ENCODE results near the gene BTBD7. TPM values are rescaled to one million over a fixed set of nuclear protein-coding genes. Genes with fewer than 3 reads are reported as not detected.

The BTBD7 gene, protein sequence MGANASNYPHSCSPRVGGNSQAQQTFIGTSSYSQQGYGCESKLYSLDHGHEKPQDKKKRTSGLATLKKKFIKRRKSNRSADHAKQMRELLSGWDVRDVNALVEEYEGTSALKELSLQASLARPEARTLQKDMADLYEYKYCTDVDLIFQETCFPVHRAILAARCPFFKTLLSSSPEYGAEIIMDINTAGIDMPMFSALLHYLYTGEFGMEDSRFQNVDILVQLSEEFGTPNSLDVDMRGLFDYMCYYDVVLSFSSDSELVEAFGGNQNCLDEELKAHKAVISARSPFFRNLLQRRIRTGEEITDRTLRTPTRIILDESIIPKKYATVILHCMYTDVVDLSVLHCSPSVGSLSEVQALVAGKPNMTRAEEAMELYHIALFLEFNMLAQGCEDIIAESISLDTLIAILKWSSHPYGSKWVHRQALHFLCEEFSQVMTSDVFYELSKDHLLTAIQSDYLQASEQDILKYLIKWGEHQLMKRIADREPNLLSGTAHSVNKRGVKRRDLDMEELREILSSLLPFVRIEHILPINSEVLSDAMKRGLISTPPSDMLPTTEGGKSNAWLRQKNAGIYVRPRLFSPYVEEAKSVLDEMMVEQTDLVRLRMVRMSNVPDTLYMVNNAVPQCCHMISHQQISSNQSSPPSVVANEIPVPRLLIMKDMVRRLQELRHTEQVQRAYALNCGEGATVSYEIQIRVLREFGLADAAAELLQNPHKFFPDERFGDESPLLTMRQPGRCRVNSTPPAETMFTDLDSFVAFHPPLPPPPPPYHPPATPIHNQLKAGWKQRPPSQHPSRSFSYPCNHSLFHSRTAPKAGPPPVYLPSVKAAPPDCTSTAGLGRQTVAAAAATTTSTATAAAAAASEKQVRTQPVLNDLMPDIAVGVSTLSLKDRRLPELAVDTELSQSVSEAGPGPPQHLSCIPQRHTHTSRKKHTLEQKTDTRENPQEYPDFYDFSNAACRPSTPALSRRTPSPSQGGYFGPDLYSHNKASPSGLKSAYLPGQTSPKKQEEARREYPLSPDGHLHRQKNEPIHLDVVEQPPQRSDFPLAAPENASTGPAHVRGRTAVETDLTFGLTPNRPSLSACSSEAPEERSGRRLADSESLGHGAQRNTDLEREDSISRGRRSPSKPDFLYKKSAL
- total RNA-seq = 10 to 100 TPM; 16.7 to 60.4 (median 55.3) TPM

DNA sequence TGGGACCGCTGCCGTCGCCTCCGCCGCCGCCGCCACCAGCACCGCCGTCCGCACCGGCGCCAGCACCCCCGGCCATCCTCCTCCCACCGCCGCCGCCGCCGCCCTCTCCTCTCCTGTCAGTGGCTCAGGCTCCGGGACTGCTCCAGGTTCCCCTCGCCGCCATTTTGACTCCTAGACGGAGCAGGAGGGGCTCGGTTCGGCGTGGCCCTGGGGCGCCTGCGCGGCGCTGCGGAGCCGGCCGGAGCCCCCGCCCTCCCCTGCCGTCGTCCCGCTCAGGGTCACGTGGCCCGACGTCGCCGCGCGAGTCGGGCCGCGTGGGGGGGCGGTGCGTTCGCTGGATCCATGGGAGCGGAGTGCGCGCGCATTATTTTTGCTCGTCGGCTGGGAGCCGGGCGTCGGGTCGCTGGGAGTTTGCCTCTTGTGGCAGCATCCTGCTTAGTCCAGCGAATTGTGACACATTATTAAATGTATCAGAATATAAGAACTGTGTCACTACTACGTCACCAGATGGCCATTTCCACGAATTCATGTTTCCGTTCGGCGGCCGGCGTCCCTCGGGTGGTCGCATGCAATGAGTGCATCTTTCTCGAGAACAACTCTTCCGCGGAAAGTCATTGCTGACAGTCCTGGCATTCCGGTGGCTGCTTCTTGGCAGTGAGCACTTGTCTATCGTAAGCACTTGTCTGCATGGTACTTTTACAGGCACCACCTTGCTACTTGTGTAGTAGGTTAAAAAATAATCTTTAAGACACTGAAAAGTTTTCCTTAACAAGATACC is at the start of gene BTBD7:
Gene BTBD7, minus strand, starts transcription at position 184 of the 778 bp plus-strand sequence. CDS start 36,985 bp downstream, outside the sequence.
- TF ChIP-seq, protein P1, sequence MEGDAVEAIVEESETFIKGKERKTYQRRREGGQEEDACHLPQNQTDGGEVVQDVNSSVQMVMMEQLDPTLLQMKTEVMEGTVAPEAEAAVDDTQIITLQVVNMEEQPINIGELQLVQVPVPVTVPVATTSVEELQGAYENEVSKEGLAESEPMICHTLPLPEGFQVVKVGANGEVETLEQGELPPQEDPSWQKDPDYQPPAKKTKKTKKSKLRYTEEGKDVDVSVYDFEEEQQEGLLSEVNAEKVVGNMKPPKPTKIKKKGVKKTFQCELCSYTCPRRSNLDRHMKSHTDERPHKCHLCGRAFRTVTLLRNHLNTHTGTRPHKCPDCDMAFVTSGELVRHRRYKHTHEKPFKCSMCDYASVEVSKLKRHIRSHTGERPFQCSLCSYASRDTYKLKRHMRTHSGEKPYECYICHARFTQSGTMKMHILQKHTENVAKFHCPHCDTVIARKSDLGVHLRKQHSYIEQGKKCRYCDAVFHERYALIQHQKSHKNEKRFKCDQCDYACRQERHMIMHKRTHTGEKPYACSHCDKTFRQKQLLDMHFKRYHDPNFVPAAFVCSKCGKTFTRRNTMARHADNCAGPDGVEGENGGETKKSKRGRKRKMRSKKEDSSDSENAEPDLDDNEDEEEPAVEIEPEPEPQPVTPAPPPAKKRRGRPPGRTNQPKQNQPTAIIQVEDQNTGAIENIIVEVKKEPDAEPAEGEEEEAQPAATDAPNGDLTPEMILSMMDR (IDR thresholded peaks at IDR 0.05) = peak in 2 of 4 experiments; percentile 20 to 27
- peak; percentile 65 to 77 for TF ChIP-seq POLR2A (IDR thresholded peaks at IDR 0.05)
- peaks cover 10 to 12% of the 10 kb centered on the region in 2 donors for H3K4me1 ChIP-seq
- no peaks in the 10 kb centered on the region for H3K27me3 ChIP-seq
- intact Hi-C loops (cut with DNase I; ENCODE audit: low total_unique reads) = no loop called here
- peak within 1 kb of the TSS; percentile 61 to 89 for H3K4me3 ChIP-seq
- no peaks in the 10 kb centered on the region for H3K36me3 ChIP-seq
- DNase-seq = peak; percentile 92 to 94
- no peaks in the 10 kb centered on the region for H3K9me3 ChIP-seq
- peak within 1 kb of the TSS; percentile 92 to 96 for H3K27ac ChIP-seq

DNA sequence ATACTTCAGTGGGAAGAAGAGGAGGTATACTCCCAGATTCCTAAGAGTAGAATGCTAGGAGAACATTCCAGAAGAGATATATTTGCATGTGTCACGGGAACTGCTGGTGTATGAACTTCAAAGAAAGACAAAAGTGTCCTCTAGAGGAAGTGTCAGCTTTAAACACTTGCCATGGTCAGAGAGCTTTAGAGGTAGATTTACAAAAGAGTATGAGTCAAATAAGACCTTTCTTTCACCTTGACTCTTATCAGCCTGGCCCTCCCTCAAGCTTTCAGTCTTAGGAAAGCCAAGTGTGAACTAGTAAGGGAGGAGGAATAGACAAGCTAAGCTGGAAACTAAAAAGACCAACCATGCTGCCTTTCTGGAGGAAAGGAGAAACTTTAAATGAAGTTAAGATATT is 48.8 kb upstream of the BTBD7 start:
- intact Hi-C loops (cut with DNase I; ENCODE audit: low total_unique reads) = no loop called here
- Histone ChIP-seq H3K4me3 (no peak overlapping the region), H3K27ac (no peak overlapping the region), H3K4me1 (no peaks in the 10 kb centered on the region), H3K27me3 (no peaks in the 10 kb centered on the region), H3K36me3 (no peaks in the 10 kb centered on the region), H3K9me3 (no peaks in the 10 kb centered on the region)
- TF ChIP-seq, protein P1 (IDR thresholded peaks at IDR 0.05) = no peak
- TF ChIP-seq POLR2A (IDR thresholded peaks at IDR 0.05) = no peak
- no peak for DNase-seq

DNA sequence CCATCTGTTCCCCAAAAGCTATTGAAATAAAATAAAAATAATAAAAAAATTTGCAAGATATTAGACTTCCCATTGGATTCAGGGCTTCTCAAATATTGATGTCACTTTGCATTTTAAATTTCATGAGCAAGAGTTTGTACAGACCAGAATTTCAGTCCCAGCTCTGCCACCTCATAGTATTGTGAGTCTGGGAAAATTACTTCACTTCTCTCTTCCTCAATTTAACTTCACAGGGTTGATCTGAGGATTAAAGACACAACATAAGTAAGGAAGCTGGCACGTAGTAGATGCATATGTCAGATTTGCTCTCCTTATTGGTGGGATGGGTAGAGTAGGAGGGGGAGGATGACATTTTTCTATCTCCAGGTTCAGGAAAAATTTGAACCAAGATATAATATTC is 47.0 kb upstream of the BTBD7 start:
- Histone ChIP-seq H3K4me1 (no peaks in the 10 kb centered on the region), H3K4me3 (no peak overlapping the region), H3K36me3 (no peaks in the 10 kb centered on the region), H3K27me3 (no peaks in the 10 kb centered on the region), H3K27ac (no peak overlapping the region), H3K9me3 (no peaks in the 10 kb centered on the region)
- intact Hi-C loops (cut with DNase I; ENCODE audit: low total_unique reads) = no loop called here
- TF ChIP-seq, protein P1 (IDR thresholded peaks at IDR 0.05) = no peak
- TF ChIP-seq POLR2A (IDR thresholded peaks at IDR 0.05) = no peak
- DNase-seq = no peak

DNA sequence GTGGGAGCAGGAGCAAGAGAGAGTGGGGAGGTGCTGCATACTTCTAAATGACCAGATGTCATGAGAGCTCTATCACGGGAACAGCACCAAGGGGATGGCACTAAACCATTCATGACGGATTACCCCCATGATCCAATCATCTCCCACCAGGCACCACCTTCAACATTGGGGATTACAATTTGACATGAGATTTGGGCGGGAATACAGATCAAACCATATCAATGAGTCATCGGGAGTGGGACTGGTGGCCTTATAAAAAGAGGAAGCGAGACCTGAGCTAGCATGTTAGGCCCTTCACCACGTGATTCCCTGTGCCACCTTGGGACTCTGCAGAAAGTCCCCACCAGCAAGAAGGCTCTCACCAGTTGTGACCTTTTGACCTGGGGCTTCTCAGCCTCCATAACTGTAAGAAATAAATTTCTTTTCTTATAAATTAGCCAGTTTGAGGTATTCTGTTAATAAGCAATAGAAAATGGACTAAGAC is 42.9 kb upstream of the BTBD7 start:
- H3K4me3 ChIP-seq = no peak overlapping the region
- TF ChIP-seq POLR2A (IDR thresholded peaks at IDR 0.05) = no peak
- TF ChIP-seq, protein P1 (IDR thresholded peaks at IDR 0.05) = no peak
- no peaks in the 10 kb centered on the region for H3K4me1 ChIP-seq
- intact Hi-C loops (cut with DNase I; ENCODE audit: low total_unique reads) = no loop called here
- H3K27me3 ChIP-seq = no peaks in the 10 kb centered on the region
- no peak for DNase-seq
- no peak overlapping the region for H3K27ac ChIP-seq
- H3K9me3 ChIP-seq = no peaks in the 10 kb centered on the region
- H3K36me3 ChIP-seq = no peaks in the 10 kb centered on the region
